OCI-LY7 (cell line): ENCODE measurements around the gene GSE1.

ENCODE experiments used
- CTCF ChIP-seq: fragments of 200-600 bp; sonication (generic); conservative IDR thresholded peaks from 2 replicates; pipeline ENCODE4 v1.5.1; 2014; ENCODE audit warnings: mild to moderate bottlenecking, antibody characterized with exemption, low read length, moderate library complexity, mixed read lengths
- EZH2phosphoT487 ChIP-seq: fragments of 200-600 bp; sonication (generic); IDR thresholded peaks from 2 replicates; pipeline ENCODE4 v1.6.1; 2018; ENCODE audit warnings: low read depth, borderline replicate concordance, mild to moderate bottlenecking, mixed run types, antibody characterized with exemption, low read length, moderate library complexity, mixed read lengths

GRCh38 chr16:85570213-85570734 lies 42.8 kb upstream of the GSE1 start:
- no peak for TF ChIP-seq CTCF
- no peak for TF ChIP-seq EZH2phosphoT487
